Transverse colon (tissue), 4 donors: ENCODE results near the gene SCN8A. TPM values are rescaled to one million over a fixed set of nuclear protein-coding genes. Genes with fewer than 3 reads are reported as not detected.
"Not testable (repeated sequence)": the region's sequence is repeated elsewhere in the genome, so short reads cannot be mapped to it uniquely, and the experiment has no call there.

Experiments used
- DNase-seq: peaks from one replicate; pipeline ENCODE4 v3.0.0-alpha.2; 2019
- H3K27ac ChIP-seq, 4 donors: fragments of 200-600 bp; sonication (generic); 2 replicates each; pipeline ENCODE4 v1.5.1; 2016 to 2018; ENCODE audit warnings: inconsistent platforms in 4 of 4
- H3K27me3 ChIP-seq: fragments of 200-600 bp; sonication (generic); 2 replicates; pipeline ENCODE4 v1.5.1; 2017; ENCODE audit warnings: inconsistent platforms
- H3K36me3 ChIP-seq, 4 donors: fragments of 200-600 bp; sonication (generic); 2 replicates each; pipeline ENCODE4 v1.5.1; 2017 to 2019; ENCODE audit warnings: inconsistent platforms in 4 of 4
- H3K4me1 ChIP-seq, 4 donors: fragments of 200-600 bp; sonication (generic); 2 replicates each; pipeline ENCODE4 v1.5.1; 2017 to 2020; ENCODE audit warnings: inconsistent platforms in 4 of 4
- H3K4me3 ChIP-seq, 4 donors: fragments of 200-600 bp; sonication (generic); 1 replicate in 1 of 4; 2 replicates in 3 of 4; pipeline versions ENCODE4 v1.5.1 to v1.6.1; 2017 to 2019; ENCODE audit warnings: inconsistent platforms in 4 of 4
- H3K9me3 ChIP-seq, 2 donors: fragments of 200-600 bp; sonication (generic); 2 replicates each; pipeline ENCODE4 v1.5.1; 2017 to 2019; ENCODE audit warnings: inconsistent platforms in 2 of 2
- CTCF ChIP-seq, 5 experiments: fragments of 200-600 bp in 3 of 5; fragments of 450-650 bp in 2 of 5; sonication (generic) in 3 of 5; IDR thresholded peaks; 1 replicate in 2 of 5; 2 replicates in 3 of 5; pipeline ENCODE4 v1.5.1; 2016 to 2017; ENCODE audit warnings: antibody characterized with exemption in 5 of 5, inconsistent platforms in 3 of 5, mild to moderate bottlenecking in 2 of 5, moderate library complexity in 1 of 5
- EP300 ChIP-seq: sonication (generic); formaldehyde crosslinking; IDR thresholded peaks from one replicate; pipeline ENCODE4 v1.6.1; 2017; ENCODE audit warnings: antibody characterized with exemption, low read depth
- POLR2A ChIP-seq: fragments of 450-650 bp; IDR thresholded peaks from one replicate; pipeline ENCODE4 v1.6.1; 2016; ENCODE audit warnings: antibody characterized with exemption, mild to moderate bottlenecking, moderate library complexity
- POLR2AphosphoS5 ChIP-seq, 3 donors: sonication (generic); formaldehyde crosslinking; IDR thresholded peaks; one replicate each; pipeline ENCODE4 v1.6.1; 2016; ENCODE audit warnings: antibody characterized with exemption in 3 of 3
- WGBS, 2 donors: methylation state at CpG; one replicate each; pipeline ENCODE4 v1.1.5; 2018; ENCODE audit warnings: low coverage in 1 of 2; 5-methylcytosine and 5-hydroxymethylcytosine counted together
- in situ Hi-C, 4 donors: fragments of 200-750 bp; cut with MboI; loops; one replicate each; pipeline versions ENCODE4 v1.15.0 to v1.15.1; 2017; ENCODE audit warnings: low sequenced_read_pairs in 3 of 4, low pct_ligation_motif_present in 1 of 4, low pct_unique_long_range_greater_than_20kb in 1 of 4
- intact Hi-C: fragments of 100-400 bp; cut with DNase I; formaldehyde crosslinking; loops from one replicate; pipeline ENCODE4 v1.15.1; 2023; ENCODE audit warnings: low total_unique reads
- total RNA-seq, 4 donors: library from RNA; depleted of rRNA; stranded (reverse); fragments of >200 nt; gene quantifications; one replicate each; pipeline ENCODE4 v1.1.0, GENCODE V29; 2016

SCN8A gene
- total RNA-seq, 4 donors from 2014 or later = 0.37 to 6.8 (median 3.2) TPM

- peak; percentile 17 for DNase-seq
These were observed 2.5 kb downstream of the SCN8A start for GRCh38 chr12:51593539-51593938.

GRCh38 chr12:51598156-51598555 lies 7.1 kb downstream of the SCN8A start:
- TF ChIP-seq EP300 = no peak
- no peak for TF ChIP-seq CTCF (IDR thresholded peaks at IDR 0.05)
- TF ChIP-seq POLR2AphosphoS5 (IDR thresholded peaks at IDR 0.05) = no peak
- no peak for TF ChIP-seq POLR2A
- 74 to 75% methylated on average over 4 of the region's 4 CpGs for WGBS, 2 donors

More at GRCh38 chr12:51593539-51593938, 2.5 kb downstream of the SCN8A start:
- H3K36me3 ChIP-seq = no peaks in the 10 kb centered on the region
- TF ChIP-seq CTCF (IDR thresholded peaks at IDR 0.05) (no peak), POLR2A (no peak), POLR2AphosphoS5 (IDR thresholded peaks at IDR 0.05) (no peak), EP300 (no peak)
- no peak overlapping the region for H3K4me3 ChIP-seq
- peaks cover 55% of the 10 kb centered on the region for H3K27me3 ChIP-seq
- WGBS, 2 donors = 0 to 6% methylated on average over 4 to 5 of the region's 5 CpGs
- intact Hi-C loops (no loop called here), in situ Hi-C loops (no loop called here)
- H3K27ac ChIP-seq = no peak overlapping the region
- peaks cover 0 to 13% (median 9%) of the 10 kb centered on the region in 4 donors for H3K4me1 ChIP-seq
- H3K9me3 ChIP-seq = no peaks in the 10 kb centered on the region

DNA sequence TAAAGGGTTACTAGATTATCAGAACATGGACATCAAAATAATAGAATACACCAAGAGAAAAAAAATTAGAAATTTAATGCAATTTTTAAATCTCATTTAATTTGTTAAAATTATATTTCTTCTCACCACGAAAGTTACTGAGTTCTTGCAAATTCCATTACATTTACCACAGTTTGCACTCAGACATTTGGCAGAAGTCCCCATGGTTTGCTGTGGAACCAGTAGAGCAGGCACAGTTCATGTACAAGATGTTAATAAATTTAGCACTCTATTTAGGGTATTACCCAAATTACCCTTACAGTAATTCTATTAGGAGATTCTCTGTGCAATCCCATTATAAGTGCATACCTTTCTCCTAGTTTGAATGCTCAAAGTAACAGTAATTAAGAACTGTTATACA lies 9.7 kb downstream of the SCN8A start:
- Histone ChIP-seq H3K27ac (no peak overlapping the region), H3K9me3 (no peaks in the 10 kb centered on the region), H3K27me3 (peaks cover 4% of the 10 kb centered on the region), H3K4me1 (no peaks in the 10 kb centered on the region), H3K4me3 (no peak overlapping the region), H3K36me3 (no peaks in the 10 kb centered on the region)
- intact Hi-C loops = no loop called here
- DNase-seq = no peak
- TF ChIP-seq EP300 (no peak), CTCF (IDR thresholded peaks at IDR 0.05) (no peak), POLR2AphosphoS5 (IDR thresholded peaks at IDR 0.05) (no peak), POLR2A (no peak)
- in situ Hi-C loops = no loop called here
- 83 to 92% methylated on average over 1 of the region's 1 CpG for WGBS, 2 donors

More at GRCh38 chr12:51598156-51598555, 7.1 kb downstream of the SCN8A start:
- peaks cover 13% of the 10 kb centered on the region for H3K27me3 ChIP-seq
- no peaks in the 10 kb centered on the region for H3K4me1 ChIP-seq
- no peak for DNase-seq
- no peaks in the 10 kb centered on the region for H3K36me3 ChIP-seq
- no peak overlapping the region for H3K27ac ChIP-seq
- no peaks in the 10 kb centered on the region for H3K9me3 ChIP-seq
- H3K4me3 ChIP-seq = no peak overlapping the region
- in situ Hi-C loops = no loop called here
- intact Hi-C loops = no loop called here

GRCh38 chr12:51601241-51601640 lies 10.2 kb downstream of the SCN8A start:
- intact Hi-C loops = no loop called here

DNA sequence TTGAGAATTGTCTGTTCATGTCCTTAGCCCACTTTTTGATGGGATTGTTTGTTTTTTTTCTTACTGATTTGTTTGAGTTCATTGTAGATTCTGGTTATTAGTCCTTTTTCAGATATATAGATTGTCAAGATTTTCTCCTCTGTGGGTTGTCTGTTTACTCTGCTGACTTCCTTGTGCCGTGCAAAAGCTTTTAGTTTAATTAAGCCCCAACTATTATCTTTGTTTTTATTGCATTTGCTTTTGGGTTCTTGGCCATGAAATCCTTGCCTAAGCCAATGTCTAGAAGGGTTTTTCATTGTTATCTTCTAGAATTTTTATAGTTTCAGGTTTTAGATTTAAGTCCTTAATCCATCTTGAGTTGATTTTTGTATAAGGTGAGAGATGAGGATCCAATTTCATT lies 14.9 kb downstream of the SCN8A start:
- H3K27me3 ChIP-seq, intact Hi-C loops, H3K4me3 ChIP-seq, H3K4me1 ChIP-seq, DNase-seq, in situ Hi-C loops, H3K27ac ChIP-seq, H3K36me3 ChIP-seq, H3K9me3 ChIP-seq: not testable (repeated sequence)
- WGBS, 2 donors = 80 to 85% methylated on average over 1 of the region's 1 CpG

More at GRCh38 chr12:51601241-51601640, 10.2 kb downstream of the SCN8A start:
- in situ Hi-C loops = no loop called here
- Histone ChIP-seq H3K36me3 (no peaks in the 10 kb centered on the region), H3K27ac (no peak overlapping the region), H3K4me1 (no peaks in the 10 kb centered on the region), H3K4me3 (no peak overlapping the region), H3K9me3 (no peaks in the 10 kb centered on the region), H3K27me3 (peaks cover 4% of the 10 kb centered on the region)
- no peak for DNase-seq
- no peak for TF ChIP-seq POLR2A
- TF ChIP-seq EP300 = no peak
- TF ChIP-seq POLR2AphosphoS5 (IDR thresholded peaks at IDR 0.05) = no peak
- no peak for TF ChIP-seq CTCF (IDR thresholded peaks at IDR 0.05)

DNA sequence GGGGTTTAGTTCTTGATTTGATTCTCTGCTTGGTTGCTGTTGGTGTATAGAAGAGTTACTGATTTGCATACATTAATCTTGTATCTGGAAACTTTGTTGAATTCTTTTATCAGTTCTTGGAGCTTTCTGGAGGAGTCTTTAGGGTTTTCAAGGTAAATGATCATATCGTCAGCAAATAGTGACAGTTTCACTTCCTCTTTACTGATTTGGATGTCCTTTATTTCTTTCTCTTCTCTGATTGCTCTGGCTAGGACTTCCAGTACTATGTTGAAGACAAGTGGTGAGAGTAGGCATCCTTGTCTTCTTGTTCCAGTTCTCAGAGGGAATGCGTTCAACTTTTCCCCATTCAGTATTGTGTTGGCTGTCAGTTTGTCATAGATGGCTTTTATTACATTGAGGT lies 16.2 kb downstream of the SCN8A start:
- WGBS, 2 donors = 83 to 90% methylated on average over 2 of the region's 2 CpGs
- H3K9me3 ChIP-seq, in situ Hi-C loops, intact Hi-C loops, H3K4me1 ChIP-seq, H3K4me3 ChIP-seq, DNase-seq, H3K36me3 ChIP-seq, H3K27ac ChIP-seq, H3K27me3 ChIP-seq: not testable (repeated sequence)
